Stimulated activated CD4-positive, alpha-beta T cell treated with anti-CD3 and anti-CD28 coated beads, Interleukin-2, amount 100 ng/mL, for 24 hours (primary cell): Measurements from ENCODE around the gene ZBTB2.
"Not testable (repeated sequence)": the region's sequence is repeated elsewhere in the genome, so short reads cannot be mapped to it uniquely, and the experiment has no call there.

ENCODE experiments used
- DNase-seq, 2 donors: peaks; one replicate each; pipeline ENCODE4 v3.0.0-alpha.2; 2020

Gene ZBTB2

GRCh38 chr6:151370509-151371078 is 20.8 kb downstream of the ZBTB2 start:
- DNase-seq, result no peak

- DNase-seq, result no peak
Measured at GRCh38 chr6:151365233-151365632, 26.1 kb downstream of the ZBTB2 start.

- DNase-seq, result no peak
Measured at GRCh38 chr6:151359486-151359885, 31.9 kb downstream of the ZBTB2 start.

- DNase-seq, result no peak
Measured at GRCh38 chr6:151358475-151358874, 32.9 kb downstream of the ZBTB2 start.

- DNase-seq, result no peak
Measured at GRCh38 chr6:151357758-151358436, 33.5 kb downstream of the ZBTB2 start.

GRCh38 chr6:151356983-151357382 is 34.4 kb downstream of the ZBTB2 start:
- not testable (repeated sequence) for DNase-seq

DNA sequence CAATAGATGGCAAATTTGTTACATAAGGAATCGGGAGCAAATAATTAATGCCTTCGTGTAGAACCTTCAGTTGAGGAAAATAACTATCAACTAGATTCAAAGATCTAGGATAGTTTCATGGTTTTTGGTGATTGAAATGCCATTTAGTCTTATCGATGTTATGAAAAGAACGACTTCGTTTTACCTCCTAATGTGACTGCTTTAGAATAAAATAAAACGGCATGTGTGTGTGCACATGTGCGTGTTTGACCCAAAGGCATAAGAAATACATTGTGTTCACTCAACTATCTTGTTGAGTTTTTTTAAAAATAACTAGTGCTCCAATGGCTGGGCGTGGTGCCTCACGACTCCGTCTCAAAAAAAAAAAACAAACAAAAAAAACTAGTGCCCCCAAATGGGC is 37.6 kb downstream of the ZBTB2 start:
- no peak for DNase-seq

- DNase-seq, result no peak
Measured at GRCh38 chr6:151352410-151353396, 38.7 kb downstream of the ZBTB2 start.

DNA sequence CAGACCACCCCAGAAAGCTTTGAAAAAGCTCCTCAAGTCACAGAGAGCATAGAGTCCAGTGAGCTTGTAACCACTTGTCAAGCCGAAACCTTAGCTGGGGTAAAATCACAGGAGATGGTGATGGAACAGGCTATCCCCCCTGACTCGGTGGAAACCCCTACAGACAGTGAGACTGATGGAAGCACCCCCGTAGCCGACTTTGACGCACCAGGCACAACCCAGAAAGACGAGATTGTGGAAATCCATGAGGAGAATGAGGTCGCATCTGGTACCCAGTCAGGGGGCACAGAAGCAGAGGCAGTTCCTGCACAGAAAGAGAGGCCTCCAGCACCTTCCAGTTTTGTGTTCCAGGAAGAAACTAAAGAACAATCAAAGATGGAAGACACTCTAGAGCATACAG is 39.6 kb downstream of the ZBTB2 start:
- no peak for DNase-seq

DNA sequence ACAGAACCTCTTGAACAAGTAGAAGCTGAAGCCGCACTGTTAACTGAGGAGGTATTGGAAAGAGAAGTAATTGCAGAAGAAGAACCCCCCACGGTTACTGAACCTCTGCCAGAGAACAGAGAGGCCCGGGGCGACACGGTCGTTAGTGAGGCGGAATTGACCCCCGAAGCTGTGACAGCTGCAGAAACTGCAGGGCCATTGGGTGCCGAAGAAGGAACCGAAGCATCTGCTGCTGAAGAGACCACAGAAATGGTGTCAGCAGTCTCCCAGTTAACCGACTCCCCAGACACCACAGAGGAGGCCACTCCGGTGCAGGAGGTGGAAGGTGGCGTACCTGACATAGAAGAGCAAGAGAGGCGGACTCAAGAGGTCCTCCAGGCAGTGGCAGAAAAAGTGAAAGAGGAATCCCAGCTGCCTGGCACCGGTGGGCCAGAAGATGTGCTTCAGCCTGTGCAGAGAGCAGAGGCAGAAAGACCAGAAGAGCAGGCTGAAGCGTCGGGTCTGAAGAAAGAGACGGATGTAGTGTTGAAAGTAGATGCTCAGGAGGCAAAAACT is 40.1 kb downstream of the ZBTB2 start:
- no peak for DNase-seq

DNA sequence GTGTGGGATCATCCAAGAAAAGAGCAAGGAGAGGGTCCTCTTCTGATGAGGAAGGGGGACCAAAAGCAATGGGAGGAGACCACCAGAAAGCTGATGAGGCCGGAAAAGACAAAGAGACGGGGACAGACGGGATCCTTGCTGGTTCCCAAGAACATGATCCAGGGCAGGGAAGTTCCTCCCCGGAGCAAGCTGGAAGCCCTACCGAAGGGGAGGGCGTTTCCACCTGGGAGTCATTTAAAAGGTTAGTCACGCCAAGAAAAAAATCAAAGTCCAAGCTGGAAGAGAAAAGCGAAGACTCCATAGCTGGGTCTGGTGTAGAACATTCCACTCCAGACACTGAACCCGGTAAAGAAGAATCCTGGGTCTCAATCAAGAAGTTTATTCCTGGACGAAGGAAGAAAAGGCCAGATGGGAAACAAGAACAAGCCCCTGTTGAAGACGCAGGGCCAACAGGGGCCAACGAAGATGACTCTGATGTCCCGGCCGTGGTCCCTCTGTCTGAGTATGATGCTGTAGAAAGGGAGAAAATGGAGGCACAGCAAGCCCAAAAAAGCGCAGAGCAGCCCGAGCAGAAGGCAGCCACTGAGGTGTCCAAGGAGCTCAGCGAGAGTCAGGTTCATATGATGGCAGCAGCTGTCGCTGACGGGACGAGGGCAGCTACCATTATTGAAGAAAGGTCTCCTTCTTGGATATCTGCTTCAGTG is 40.8 kb downstream of the ZBTB2 start:
- no peak for DNase-seq

- no peak for DNase-seq
Measured at GRCh38 chr6:151349651-151350270, 41.6 kb downstream of the ZBTB2 start.

GRCh38 chr6:151342750-151343149 is 48.6 kb downstream of the ZBTB2 start:
- not testable (repeated sequence) for DNase-seq

- DNase-seq, result no peak
Measured at GRCh38 chr6:151341476-151342195, 49.7 kb downstream of the ZBTB2 start.

- DNase-seq, result no peak
Measured at GRCh38 chr6:151340219-151340978, 51.0 kb downstream of the ZBTB2 start.

GRCh38 chr6:151339369-151339768 is 52.0 kb downstream of the ZBTB2 start:
- no peak for DNase-seq

DNA sequence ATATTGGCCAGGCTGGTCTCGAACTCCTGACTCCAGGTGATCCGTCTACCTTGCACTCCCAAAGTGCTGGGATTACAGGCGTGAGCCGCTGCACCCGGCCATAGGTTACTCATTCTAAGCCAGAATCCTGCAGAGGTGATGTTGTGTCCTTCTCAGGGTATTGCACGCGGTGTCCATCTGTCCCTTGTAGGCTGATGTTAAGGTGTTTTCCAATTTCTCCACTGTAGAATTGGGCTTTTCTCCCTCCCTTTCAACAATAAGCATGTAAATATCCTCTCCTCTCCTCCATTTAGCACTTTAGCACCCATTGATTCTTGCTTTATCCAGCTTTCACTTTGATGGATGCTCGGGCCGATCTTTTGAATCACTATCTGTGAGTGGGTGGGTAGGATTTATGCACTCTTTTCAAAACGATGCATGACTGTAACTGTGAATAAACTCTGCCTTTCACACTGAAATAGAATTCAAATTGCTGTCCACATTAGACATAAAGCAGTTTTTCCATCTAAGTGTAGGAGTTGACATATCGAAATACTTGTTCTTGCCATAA is 52.6 kb downstream of the ZBTB2 start:
- DNase-seq, result no peak

GRCh38 chr6:151335930-151336329 is 55.4 kb downstream of the ZBTB2 start:
- no peak for DNase-seq

DNA sequence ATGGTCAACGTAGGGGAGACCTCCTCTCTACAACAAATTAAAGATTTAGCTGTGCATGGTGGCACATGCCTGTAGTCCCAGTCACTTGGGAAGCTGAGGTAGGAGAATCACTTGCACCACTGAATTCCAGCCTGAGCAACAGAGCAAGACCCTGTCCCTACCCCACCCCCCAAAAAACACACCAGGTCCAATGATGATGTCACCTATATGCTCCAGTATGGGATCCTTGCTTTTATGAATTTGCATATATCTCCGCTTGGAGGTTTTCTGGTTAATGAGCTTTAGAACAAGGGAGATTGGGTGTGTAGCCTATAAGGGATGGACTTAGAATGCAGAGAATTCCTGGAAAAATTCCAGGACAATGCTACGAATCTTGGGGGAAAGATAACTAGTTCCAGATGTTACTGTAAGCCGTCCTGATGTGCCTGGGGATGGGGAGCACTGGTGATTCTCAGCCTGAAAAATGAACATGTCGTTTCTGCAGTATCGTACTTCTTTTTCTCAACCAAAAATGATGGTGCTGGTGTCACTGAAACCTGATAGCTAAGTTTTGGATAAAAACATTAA is 61.1 kb downstream of the ZBTB2 start:
- DNase-seq, result no peak

- no peak for DNase-seq
Measured at GRCh38 chr6:151327101-151327500, 64.3 kb downstream of the ZBTB2 start.
